Progenitor cell of endocrine pancreas (in vitro differentiated cells): Measurements from ENCODE around the gene MYEOV. TPM values are rescaled to one million over a fixed set of nuclear protein-coding genes. Genes with fewer than 3 reads are reported as not detected.

Experiments
- DNase-seq: peaks from one replicate; pipeline ENCODE4 v3.0.0; 2021; ENCODE audit warnings: low spot score; ENCODE audit not compliant: unreplicated experiment
- H3K27ac Mint-ChIP-seq: 2 replicates; pipeline ENCODE4 v1.8.0; 2021; ENCODE audit warnings: mild to moderate bottlenecking, moderate library complexity, mixed read lengths
- H3K27me3 Mint-ChIP-seq: 2 replicates; pipeline ENCODE4 v1.8.0; 2021; ENCODE audit warnings: mixed read lengths
- H3K36me3 Mint-ChIP-seq: 2 replicates; pipeline ENCODE4 v1.8.0; 2022; ENCODE audit warnings: mixed read lengths; ENCODE audit not compliant: insufficient read depth
- H3K4me1 Mint-ChIP-seq: 2 replicates; pipeline ENCODE4 v1.8.0; 2021; ENCODE audit warnings: low read depth, mixed read lengths
- H3K4me3 Mint-ChIP-seq: 2 replicates; pipeline ENCODE4 v1.8.0; 2021; ENCODE audit warnings: low read depth, mild to moderate bottlenecking, moderate library complexity, mixed read lengths
- H3K9me3 Mint-ChIP-seq: 2 replicates; pipeline ENCODE4 v1.8.0; 2021; ENCODE audit warnings: low read depth, mixed read lengths
- total RNA-seq: library from RNA; stranded (reverse); gene quantifications from 2 replicates; pipeline ENCODE4 v1.2.1, GENCODE V29; 2021
- TF ChIP-seq, protein P1 (sequence below): fragments of 200-600 bp; sonication (generic); IDR thresholded peaks from one replicate; pipeline ENCODE4 v1.5.0; 2021; ENCODE audit warnings: antibody characterized with exemption, mild to moderate bottlenecking; ENCODE audit not compliant: unreplicated experiment

MYEOV gene
- total RNA-seq, 1 donor from 2014 or later, result 0.14 TPM

DNA sequence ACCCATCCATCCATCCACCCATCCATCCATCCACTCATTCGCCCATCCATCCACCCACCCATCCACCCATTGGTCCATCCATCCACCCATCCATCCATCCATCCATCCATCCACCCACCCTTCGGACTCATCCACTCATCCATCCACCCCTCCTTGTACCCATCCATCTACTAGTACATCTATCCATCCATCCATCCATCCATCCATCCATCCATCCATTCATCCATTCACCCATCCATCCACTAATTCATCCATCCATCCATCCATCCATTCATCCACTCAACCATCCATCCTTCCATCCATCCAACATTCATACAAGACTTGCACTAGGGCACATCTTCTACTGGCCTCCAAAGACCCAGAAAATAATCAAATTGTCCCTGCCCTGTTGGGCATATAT, 20.0 kb downstream of the MYEOV start:
- Mint-ChIP-seq H3K36me3 (no peaks in the 10 kb centered on the region), H3K27me3 (peaks cover 18% of the 10 kb centered on the region), H3K9me3 (no peaks in the 10 kb centered on the region), H3K4me3 (no peak overlapping the region), H3K4me1 (no peaks in the 10 kb centered on the region), H3K27ac (no peak overlapping the region)
- DNase-seq, result no peak
- TF ChIP-seq, protein P1, sequence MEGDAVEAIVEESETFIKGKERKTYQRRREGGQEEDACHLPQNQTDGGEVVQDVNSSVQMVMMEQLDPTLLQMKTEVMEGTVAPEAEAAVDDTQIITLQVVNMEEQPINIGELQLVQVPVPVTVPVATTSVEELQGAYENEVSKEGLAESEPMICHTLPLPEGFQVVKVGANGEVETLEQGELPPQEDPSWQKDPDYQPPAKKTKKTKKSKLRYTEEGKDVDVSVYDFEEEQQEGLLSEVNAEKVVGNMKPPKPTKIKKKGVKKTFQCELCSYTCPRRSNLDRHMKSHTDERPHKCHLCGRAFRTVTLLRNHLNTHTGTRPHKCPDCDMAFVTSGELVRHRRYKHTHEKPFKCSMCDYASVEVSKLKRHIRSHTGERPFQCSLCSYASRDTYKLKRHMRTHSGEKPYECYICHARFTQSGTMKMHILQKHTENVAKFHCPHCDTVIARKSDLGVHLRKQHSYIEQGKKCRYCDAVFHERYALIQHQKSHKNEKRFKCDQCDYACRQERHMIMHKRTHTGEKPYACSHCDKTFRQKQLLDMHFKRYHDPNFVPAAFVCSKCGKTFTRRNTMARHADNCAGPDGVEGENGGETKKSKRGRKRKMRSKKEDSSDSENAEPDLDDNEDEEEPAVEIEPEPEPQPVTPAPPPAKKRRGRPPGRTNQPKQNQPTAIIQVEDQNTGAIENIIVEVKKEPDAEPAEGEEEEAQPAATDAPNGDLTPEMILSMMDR, result no peak

GRCh38 chr11:69314555-69314954, 20.6 kb downstream of the MYEOV start:
- Mint-ChIP-seq H3K4me1 (no peaks in the 10 kb centered on the region), H3K27ac (no peak overlapping the region), H3K36me3 (no peaks in the 10 kb centered on the region)

GRCh38 chr11:69316956-69317355, 23.0 kb downstream of the MYEOV start:
- Mint-ChIP-seq H3K36me3 (no peaks in the 10 kb centered on the region), H3K4me1 (no peaks in the 10 kb centered on the region), H3K27ac (no peak overlapping the region), H3K27me3 (peaks cover 3% of the 10 kb centered on the region), H3K4me3 (no peak overlapping the region), H3K9me3 (no peaks in the 10 kb centered on the region)
- no peak for DNase-seq
- TF ChIP-seq, protein P1, result no peak

More at GRCh38 chr11:69314555-69314954, 20.6 kb downstream of the MYEOV start:
- peaks cover 14% of the 10 kb centered on the region for H3K27me3 Mint-ChIP-seq
- DNase-seq, result no peak
- TF ChIP-seq, protein P1, result no peak
- H3K9me3 Mint-ChIP-seq, result no peaks in the 10 kb centered on the region
- no peak overlapping the region for H3K4me3 Mint-ChIP-seq

GRCh38 chr11:69317401-69318092, 23.6 kb downstream of the MYEOV start:
- H3K4me3 Mint-ChIP-seq, result no peak overlapping the region
- H3K36me3 Mint-ChIP-seq, result no peaks in the 10 kb centered on the region
- no peak overlapping the region for H3K27ac Mint-ChIP-seq
- H3K9me3 Mint-ChIP-seq, result no peaks in the 10 kb centered on the region
- H3K4me1 Mint-ChIP-seq, result no peaks in the 10 kb centered on the region
- TF ChIP-seq, protein P1, result no peak
- no peak for DNase-seq
- H3K27me3 Mint-ChIP-seq, result peaks cover 3% of the 10 kb centered on the region

- H3K4me3 Mint-ChIP-seq, result no peak overlapping the region
- no peak for DNase-seq
- H3K27ac Mint-ChIP-seq, result no peak overlapping the region
- no peaks in the 10 kb centered on the region for H3K36me3 Mint-ChIP-seq
- TF ChIP-seq, protein P1, result no peak
- no peaks in the 10 kb centered on the region for H3K9me3 Mint-ChIP-seq
- no peaks in the 10 kb centered on the region for H3K4me1 Mint-ChIP-seq
- peaks cover 3% of the 10 kb centered on the region for H3K27me3 Mint-ChIP-seq
Observed at GRCh38 chr11:69318093-69318420, 24.1 kb downstream of the MYEOV start.
